Thyroid gland (tissue), 4 donors: Measurements from ENCODE around the gene USP2. TPM values are rescaled to one million over a fixed set of nuclear protein-coding genes. Genes with fewer than 3 reads are reported as not detected.

Experiments used
- DNase-seq, 2 donors: peaks; one replicate each; pipeline ENCODE4 v3.0.0-alpha.2; 2019
- H3K27ac ChIP-seq, 3 donors: fragments of 200-600 bp; sonication (generic); 1 replicate in 2 of 3; 2 replicates in 1 of 3; pipeline ENCODE4 v1.5.1; 2016 to 2019; ENCODE audit warnings: mild to moderate bottlenecking in 1 of 3, moderate library complexity in 1 of 3
- H3K27me3 ChIP-seq: fragments of 200-600 bp; sonication (generic); one replicate; pipeline ENCODE4 v1.5.1; 2019
- H3K36me3 ChIP-seq, 2 donors: fragments of 200-600 bp; sonication (generic); one replicate each; pipeline ENCODE4 v1.5.1; 2016 to 2019
- H3K4me1 ChIP-seq, 2 donors: fragments of 200-600 bp; sonication (generic); one replicate each; pipeline ENCODE4 v1.5.1; 2017 to 2019
- H3K4me3 ChIP-seq, 3 donors: fragments of 200-600 bp; sonication (generic); replicated peaks in 1 of 3; 1 replicate in 2 of 3; 2 replicates in 1 of 3; pipeline ENCODE4 v1.5.1; 2016; ENCODE audit warnings: mild to moderate bottlenecking in 1 of 3
- H3K9me3 ChIP-seq: fragments of 200-600 bp; sonication (generic); one replicate; pipeline ENCODE4 v1.5.1; 2017
- CTCF ChIP-seq, 6 experiments: fragments of 200-600 bp in 3 of 6; fragments of 450-650 bp in 3 of 6; sonication (generic) in 3 of 6; IDR thresholded peaks; one replicate each; pipeline ENCODE4 v1.5.1; 2016 to 2019; ENCODE audit warnings: antibody characterized with exemption in 6 of 6, mild to moderate bottlenecking in 2 of 6, inconsistent platforms in 1 of 6, moderate library complexity in 1 of 6
- POLR2A ChIP-seq, 2 donors: fragments of 450-650 bp; IDR thresholded peaks; one replicate each; pipeline ENCODE4 v1.6.1; 2017; ENCODE audit warnings: antibody characterized with exemption in 2 of 2, mild to moderate bottlenecking in 2 of 2, moderate library complexity in 1 of 2
- WGBS, 2 donors: methylation state at CpG; one replicate each; pipeline ENCODE4 v1.1.5; 2017; 5-methylcytosine and 5-hydroxymethylcytosine counted together
- intact Hi-C: fragments of 100-400 bp; cut with DNase I; formaldehyde crosslinking; loops from one replicate; pipeline ENCODE4 v1.15.1; 2023
- total RNA-seq, 4 donors: library from RNA; depleted of rRNA; stranded (reverse); fragments of >200 nt; gene quantifications; one replicate each; pipeline ENCODE4 v1.2.3, GENCODE V29; 2016

Gene USP2
- total RNA-seq, 4 donors from 2014 or later: 2.0 to 5.3 (median 4.6) TPM

- Histone ChIP-seq H3K9me3 (no peaks in the 10 kb centered on the region), H3K4me3 (no peak overlapping the region), H3K27ac (no peak overlapping the region), H3K4me1 (peaks cover 35 to 41% of the 10 kb centered on the region in 2 donors), H3K36me3 (no peaks in the 10 kb centered on the region), H3K27me3 (no peaks in the 10 kb centered on the region)
- intact Hi-C loops: no loop called here
- TF ChIP-seq POLR2A (IDR thresholded peaks at IDR 0.05): no peak
- TF ChIP-seq CTCF (IDR thresholded peaks at IDR 0.05): no peak
- WGBS, 2 donors: 90 to 94% methylated on average over 3 of the region's 3 CpGs
- DNase-seq: no peak
Observed at GRCh38 chr11:119424276-119424675, 42.8 kb upstream of the USP2 start.

GRCh38 chr11:119423509-119424254, 42.2 kb upstream of the USP2 start:
- TF ChIP-seq CTCF (IDR thresholded peaks at IDR 0.05) (no peak), POLR2A (IDR thresholded peaks at IDR 0.05) (no peak)
- peaks cover 41 to 47% of the 10 kb centered on the region in 2 donors for H3K4me1 ChIP-seq
- no peak overlapping the region for H3K4me3 ChIP-seq
- no peak overlapping the region for H3K27ac ChIP-seq
- H3K27me3 ChIP-seq: no peaks in the 10 kb centered on the region
- 72 to 77% methylated on average over 14 of the region's 14 CpGs for WGBS, 2 donors
- no peaks in the 10 kb centered on the region for H3K36me3 ChIP-seq
- intact Hi-C loops: no loop called here
- no peak for DNase-seq
- no peaks in the 10 kb centered on the region for H3K9me3 ChIP-seq

- peak in 1 of 2 donors; percentile 14 for DNase-seq
Observed at GRCh38 chr11:119422809-119423508, 41.5 kb upstream of the USP2 start, which contains the start of gene THY1. Gene THY1 (minus strand): TSS chr11:119423172. CDS start chr11:119420905, 2,267 bp downstream.

GRCh38 chr11:119421941-119422808, 40.7 kb upstream of the USP2 start:
- 0 to 1% methylated on average over 44 to 47 of the region's 49 CpGs for WGBS, 2 donors
- H3K27me3 ChIP-seq: no peaks in the 10 kb centered on the region
- intact Hi-C loops: no loop called here
- H3K27ac ChIP-seq: peak overlapping the region in 1 of 3 donors; percentile 79
- H3K36me3 ChIP-seq: no peaks in the 10 kb centered on the region
- H3K9me3 ChIP-seq: no peaks in the 10 kb centered on the region
- H3K4me3 ChIP-seq: peak overlapping the region; percentile 17 to 30 (median 22)
- no peak for TF ChIP-seq POLR2A (IDR thresholded peaks at IDR 0.05)
- TF ChIP-seq CTCF (IDR thresholded peaks at IDR 0.05): no peak
- DNase-seq: peak; percentile 52 to 60
- H3K4me1 ChIP-seq: peaks cover 55 to 62% of the 10 kb centered on the region in 2 donors

More at GRCh38 chr11:119422809-119423508, 41.5 kb upstream of the USP2 start, which contains the start of gene THY1:
- intact Hi-C loops: no loop called here
- TF ChIP-seq POLR2A (IDR thresholded peaks at IDR 0.05) (no peak), CTCF (IDR thresholded peaks at IDR 0.05) (no peak)
- WGBS, 2 donors: 9 to 38% methylated on average over 14 to 22 of the region's 41 CpGs
- Histone ChIP-seq H3K4me1 (peaks cover 47 to 54% of the 10 kb centered on the region in 2 donors), H3K36me3 (no peaks in the 10 kb centered on the region), H3K9me3 (no peaks in the 10 kb centered on the region), H3K27me3 (no peaks in the 10 kb centered on the region), H3K27ac (peak within 1 kb of the TSS in 1 of 3 donors; percentile 79), H3K4me3 (peak within 1 kb of the TSS; percentile 17 to 30 (median 22))
